Measurements from ENCODE around the gene SMG6. TPM values are rescaled to one million over a fixed set of nuclear protein-coding genes. Genes with fewer than 3 reads are reported as not detected.

Gene SMG6
- total RNA-seq, 1 experiment from 2014 or later = 33.8 TPM

- Mint-ChIP-seq H3K4me1 (ENCODE audit: low read depth, unreplicated experiment) (no peaks in the 10 kb centered on the region), H3K4me3 (ENCODE audit: unreplicated experiment) (no peak overlapping the region), H3K27me3 (ENCODE audit: insufficient read depth, unreplicated experiment) (no peaks in the 10 kb centered on the region), H3K27ac (ENCODE audit: unreplicated experiment) (no peak overlapping the region), H3K9me3 (ENCODE audit: unreplicated experiment) (no peaks in the 10 kb centered on the region), H3K36me3 (ENCODE audit: insufficient read depth, unreplicated experiment) (peaks cover 45% of the 10 kb centered on the region)
- no peak for TF ChIP-seq CTCF (IDR thresholded peaks at IDR 0.05; ENCODE audit: insufficient read depth in 1 of 2, low read depth in 1 of 2, low read length in 1 of 2, severe bottlenecking in 1 of 2, unreplicated experiment in 1 of 2)
- CTCF ChIA-PET = no interaction called here
- Histone ChIP-seq H3K36me3 (ENCODE audit: control insufficient read depth, insufficient read depth, low read length) (no peaks in the 10 kb centered on the region), H3K27me3 (replicated peaks; ENCODE audit: control insufficient read depth, insufficient read depth, low read length) (no peaks in the 10 kb centered on the region), H3K9me3 (no peaks in the 10 kb centered on the region), H3K4me1 (no peaks in the 10 kb centered on the region), H3K4me3 (ENCODE audit: low read depth, low read length) (no peak overlapping the region)
- intact Hi-C loops (cut with micrococcal nuclease; ENCODE audit: unreplicated experiment) = no loop called here
- BruUV-seq (replicated peaks) = no TSS peak
- POLR2A ChIA-PET = no interaction called here
- DNase-seq = no peak
These were observed 50.2 kb downstream of the SMG6 start for GRCh38 chr17:2253362-2253761.

- H3K36me3 ChIP-seq (ENCODE audit: control insufficient read depth, insufficient read depth, low read length) = no peaks in the 10 kb centered on the region; the same call in 1 of the 2 replicates
- no peak for TF ChIP-seq CTCF (IDR thresholded peaks at IDR 0.05; ENCODE audit: insufficient read depth in 1 of 2, low read depth in 1 of 2, low read length in 1 of 2, severe bottlenecking in 1 of 2, unreplicated experiment in 1 of 2)
- ChIA-PET POLR2A (no interaction called here), CTCF (no interaction called here)
- intact Hi-C loops (cut with micrococcal nuclease; ENCODE audit: unreplicated experiment) = no loop called here
- no peak overlapping the region for H3K4me3 ChIP-seq (ENCODE audit: low read depth, low read length)
- H3K36me3 Mint-ChIP-seq (ENCODE audit: insufficient read depth, unreplicated experiment) = peaks cover 38% of the 10 kb centered on the region
- BruUV-seq (replicated peaks) = no TSS peak
- H3K9me3 ChIP-seq = no peaks in the 10 kb centered on the region
- H3K4me1 ChIP-seq = no peaks in the 10 kb centered on the region
- no peaks in the 10 kb centered on the region for H3K4me1 Mint-ChIP-seq (ENCODE audit: low read depth, unreplicated experiment)
- H3K27me3 Mint-ChIP-seq (ENCODE audit: insufficient read depth, unreplicated experiment) = no peaks in the 10 kb centered on the region
- no peak overlapping the region for H3K4me3 Mint-ChIP-seq (ENCODE audit: unreplicated experiment)
- no peaks in the 10 kb centered on the region for H3K27me3 ChIP-seq (replicated peaks; ENCODE audit: control insufficient read depth, insufficient read depth, low read length)
- DNase-seq = no peak
- H3K27ac Mint-ChIP-seq (ENCODE audit: unreplicated experiment) = no peak overlapping the region
- no peaks in the 10 kb centered on the region for H3K9me3 Mint-ChIP-seq (ENCODE audit: unreplicated experiment)
These were observed 52.5 kb downstream of the SMG6 start for GRCh38 chr17:2251098-2251497.

GRCh38 chr17:2250140-2251095 is 53.2 kb downstream of the SMG6 start:
- POLR2A ChIA-PET = no interaction called here
- Mint-ChIP-seq H3K27me3 (ENCODE audit: insufficient read depth, unreplicated experiment) (no peaks in the 10 kb centered on the region), H3K4me3 (ENCODE audit: unreplicated experiment) (no peak overlapping the region), H3K36me3 (ENCODE audit: insufficient read depth, unreplicated experiment) (peaks cover 31% of the 10 kb centered on the region), H3K4me1 (ENCODE audit: low read depth, unreplicated experiment) (no peaks in the 10 kb centered on the region), H3K27ac (ENCODE audit: unreplicated experiment) (no peak overlapping the region), H3K9me3 (ENCODE audit: unreplicated experiment) (no peaks in the 10 kb centered on the region)
- BruUV-seq (replicated peaks) = no TSS peak
- intact Hi-C loops (cut with micrococcal nuclease; ENCODE audit: unreplicated experiment) = no loop called here
- Histone ChIP-seq H3K27me3 (replicated peaks; ENCODE audit: control insufficient read depth, insufficient read depth, low read length) (no peaks in the 10 kb centered on the region), H3K9me3 (no peaks in the 10 kb centered on the region), H3K4me1 (no peaks in the 10 kb centered on the region), H3K4me3 (ENCODE audit: low read depth, low read length) (no peak overlapping the region), H3K36me3 (ENCODE audit: control insufficient read depth, insufficient read depth, low read length) (no peaks in the 10 kb centered on the region; the same call in 1 of the 2 replicates)
- CTCF ChIA-PET = interaction anchor here (0.6 kb wide), 1 partner anchor 196 kb away, joined by 3 read pairs; the partner anchor contains the start of gene HIC1
- no peak for TF ChIP-seq CTCF (IDR thresholded peaks at IDR 0.05; ENCODE audit: insufficient read depth in 1 of 2, low read depth in 1 of 2, low read length in 1 of 2, severe bottlenecking in 1 of 2, unreplicated experiment in 1 of 2)
- DNase-seq = no peak
